Neuron (in vitro differentiated cells): ENCODE data around the gene RPL28.

Source experiments
- H2AFZ ChIP-seq: one replicate; pipeline ENCODE4 v1.6.1; 2013; ENCODE audit warnings: low read depth, mild to moderate bottlenecking, inconsistent platforms, low read length, moderate library complexity
- H3K27me3 ChIP-seq: one replicate; pipeline ENCODE4 v1.6.1; 2013; ENCODE audit warnings: low read length; ENCODE audit not compliant: insufficient read depth
- H3K36me3 ChIP-seq: one replicate; pipeline ENCODE4 v1.6.1; 2013; ENCODE audit warnings: low read length; ENCODE audit not compliant: insufficient read depth
- H3K4me1 ChIP-seq: one replicate; pipeline ENCODE4 v1.6.1; 2013; ENCODE audit warnings: low read length; ENCODE audit not compliant: insufficient read depth
- H3K4me3 ChIP-seq: 2 replicates; pipeline ENCODE4 v1.5.1; 2013; ENCODE audit warnings: mild to moderate bottlenecking, low read length, moderate library complexity
- H3K9me3 ChIP-seq: one replicate; pipeline ENCODE4 v1.6.1; 2013; ENCODE audit warnings: low read length

RPL28 gene

DNA sequence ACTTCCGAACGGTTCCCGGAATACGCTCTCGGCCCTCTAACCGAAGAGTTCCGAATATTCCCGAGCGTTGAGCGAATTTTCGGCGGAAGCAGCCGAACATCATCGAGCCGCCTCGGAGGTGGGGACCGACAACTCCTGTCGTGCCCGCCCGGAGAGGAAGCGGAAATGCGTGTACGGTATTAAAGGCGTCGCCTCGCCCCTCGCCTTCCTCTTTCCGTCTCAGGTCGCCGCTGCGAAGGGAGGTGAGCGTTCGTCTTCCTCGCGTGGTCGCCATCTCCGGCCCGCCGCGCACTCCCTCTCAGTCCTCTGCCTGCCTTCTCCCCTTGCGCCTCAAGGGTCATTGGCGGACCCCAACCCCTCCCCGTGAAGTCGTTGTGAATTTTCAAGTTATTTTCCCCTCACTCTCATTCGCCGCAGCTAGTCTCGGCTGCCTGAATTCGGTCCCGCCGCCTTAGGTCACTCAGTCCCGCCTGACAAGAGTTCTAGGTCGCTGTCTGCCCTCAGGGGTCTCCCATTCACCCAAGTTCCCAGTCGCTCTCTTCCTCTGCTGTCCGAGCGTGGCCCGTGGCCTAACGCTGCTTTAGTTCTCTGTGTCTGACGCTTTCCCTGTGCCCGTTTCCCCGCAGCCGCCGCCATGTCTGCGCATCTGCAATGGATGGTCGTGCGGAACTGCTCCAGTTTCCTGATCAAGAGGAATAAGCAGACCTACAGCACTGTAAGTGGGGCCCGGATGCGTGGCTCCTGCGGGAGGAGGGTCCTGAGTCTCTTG, at the start of gene RPL28:
Gene RPL28 (plus strand): TSS at position 209 of the 769 bp plus-strand sequence. CDS start 426 bp downstream, at position 635.
- Histone ChIP-seq H2AFZ (peak within 1 kb of the TSS; percentile 16), H3K4me3 (peak within 1 kb of the TSS; percentile 76), H3K36me3 (peaks cover 39% of the 10 kb centered on the region), H3K9me3 (no peaks in the 10 kb centered on the region), H3K27me3 (no peaks in the 10 kb centered on the region), H3K4me1 (peaks cover 29% of the 10 kb centered on the region)

DNA sequence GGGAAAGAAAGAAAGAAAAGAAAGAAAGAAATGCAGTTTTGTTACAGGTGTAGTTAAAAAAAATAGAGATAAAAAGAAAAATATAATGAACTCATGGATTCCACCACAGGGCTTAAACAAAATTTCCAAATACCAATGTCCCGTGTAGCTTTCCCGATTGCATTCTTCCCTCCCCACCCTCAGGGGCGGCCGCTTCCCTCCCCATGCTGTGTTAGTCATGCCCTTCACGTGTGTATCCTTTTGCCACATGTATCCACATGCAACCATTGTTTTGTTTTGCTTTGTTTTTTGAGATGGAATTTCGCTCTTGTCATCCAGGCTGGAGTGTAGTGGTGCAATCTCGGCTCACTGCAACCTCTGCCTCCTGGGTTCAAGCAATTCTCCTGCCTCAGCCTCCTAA, 49.6 kb upstream of the RPL28 start:
- peaks cover 2% of the 10 kb centered on the region for H3K27me3 ChIP-seq
- H3K4me3 ChIP-seq: no peak overlapping the region
- H3K9me3 ChIP-seq: no peaks in the 10 kb centered on the region
- no peak overlapping the region for H2AFZ ChIP-seq
- H3K36me3 ChIP-seq: no peaks in the 10 kb centered on the region
- peaks cover 6% of the 10 kb centered on the region for H3K4me1 ChIP-seq

DNA sequence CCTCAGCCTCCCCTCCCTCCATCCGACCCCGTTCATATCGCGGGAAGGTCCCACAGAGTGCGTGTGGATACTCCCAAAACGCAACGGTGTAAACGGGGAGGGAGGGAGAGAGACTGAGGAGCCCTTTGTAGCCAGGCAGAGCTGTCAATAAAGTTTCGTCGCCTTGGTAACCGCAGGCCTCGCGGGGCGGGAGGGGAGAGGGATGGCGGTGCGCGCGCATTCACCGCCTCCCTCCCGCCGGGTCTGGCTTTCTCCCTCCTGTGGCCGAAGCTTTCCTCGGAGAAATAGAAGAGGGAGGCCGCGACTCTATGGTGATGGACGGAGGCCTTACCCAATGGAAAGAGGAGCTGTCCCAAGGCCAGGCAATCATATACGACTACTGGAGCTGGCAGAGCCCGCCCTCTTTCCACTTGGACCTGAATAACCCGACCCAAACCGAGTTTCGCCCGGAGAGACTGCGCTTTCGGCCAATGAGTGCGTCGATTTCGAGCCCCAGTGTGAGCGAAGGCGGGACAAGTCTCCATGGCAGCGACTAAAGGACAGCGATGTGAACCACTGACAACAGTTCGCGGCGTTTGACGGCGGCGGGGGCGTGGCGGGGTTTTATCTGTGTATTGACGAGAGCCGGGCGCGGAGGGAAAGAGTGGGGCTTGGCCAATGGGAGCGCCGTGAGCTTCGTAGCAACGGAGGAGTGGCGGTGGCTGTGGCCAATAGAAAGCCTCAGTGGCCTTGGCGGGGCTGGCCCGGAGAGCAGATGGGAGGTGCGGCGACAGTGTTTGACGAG, 46.4 kb upstream of the RPL28 start, which contains the start of gene KMT5C:
Gene KMT5C (plus strand): TSS at position 772 of the 784 bp plus-strand sequence. CDS start 2,061 bp downstream, outside the sequence.
- Histone ChIP-seq H3K9me3 (no peaks in the 10 kb centered on the region), H3K36me3 (peaks cover 15% of the 10 kb centered on the region), H3K4me3 (peak within 1 kb of the TSS; percentile 57), H3K27me3 (no peaks in the 10 kb centered on the region), H3K4me1 (peaks cover 13% of the 10 kb centered on the region), H2AFZ (peak within 1 kb of the TSS; percentile 60)

DNA sequence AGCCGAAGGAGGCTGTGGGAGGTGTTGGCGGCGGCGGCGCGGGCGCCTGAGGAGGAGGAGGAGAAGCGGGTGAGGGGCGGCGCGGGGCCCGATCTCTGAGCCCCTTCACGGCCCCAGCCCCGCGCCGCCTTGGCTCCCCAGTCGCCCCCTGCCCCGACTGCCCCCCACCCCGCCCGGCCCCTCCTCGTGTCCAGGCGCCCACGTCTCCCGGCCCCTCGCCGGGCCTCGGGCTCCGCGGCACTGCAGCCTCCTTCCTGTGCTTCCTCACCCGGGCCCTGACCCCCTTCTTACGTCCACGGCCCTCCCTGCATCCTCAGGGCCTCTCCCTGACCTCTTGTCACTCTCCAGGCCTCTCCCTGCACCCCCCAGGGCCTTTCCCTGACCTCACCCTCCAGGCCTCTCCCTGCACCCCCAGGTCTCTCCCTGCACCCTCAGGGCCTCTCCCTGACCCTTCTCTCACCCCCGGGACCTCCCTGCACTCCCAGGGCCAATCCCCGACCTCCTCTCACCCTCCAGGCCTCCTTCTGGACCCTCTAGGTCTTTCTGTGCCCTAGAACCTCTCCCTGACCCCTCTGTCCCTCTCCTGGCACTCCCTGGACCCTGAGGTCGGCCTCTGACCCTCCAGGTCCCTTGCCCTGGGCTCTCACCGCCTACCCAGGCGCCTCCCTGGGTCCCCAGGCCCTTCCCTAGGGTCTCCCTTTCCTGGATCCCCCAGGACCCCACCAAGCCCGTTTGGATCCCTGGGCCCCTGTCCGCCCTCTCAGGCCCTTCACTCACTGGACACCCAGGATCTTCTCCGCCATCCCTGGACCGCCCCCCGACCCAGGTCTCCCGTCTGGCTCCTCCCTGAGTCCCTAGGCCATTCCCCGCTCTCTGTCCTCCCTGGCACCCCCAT, 45.6 kb upstream of the RPL28 start:
- H3K4me3 ChIP-seq: peak overlapping the region; percentile 57
- no peak overlapping the region for H2AFZ ChIP-seq
- H3K27me3 ChIP-seq: no peaks in the 10 kb centered on the region
- H3K9me3 ChIP-seq: no peaks in the 10 kb centered on the region
- peaks cover 18% of the 10 kb centered on the region for H3K36me3 ChIP-seq
- H3K4me1 ChIP-seq: peaks cover 13% of the 10 kb centered on the region

DNA sequence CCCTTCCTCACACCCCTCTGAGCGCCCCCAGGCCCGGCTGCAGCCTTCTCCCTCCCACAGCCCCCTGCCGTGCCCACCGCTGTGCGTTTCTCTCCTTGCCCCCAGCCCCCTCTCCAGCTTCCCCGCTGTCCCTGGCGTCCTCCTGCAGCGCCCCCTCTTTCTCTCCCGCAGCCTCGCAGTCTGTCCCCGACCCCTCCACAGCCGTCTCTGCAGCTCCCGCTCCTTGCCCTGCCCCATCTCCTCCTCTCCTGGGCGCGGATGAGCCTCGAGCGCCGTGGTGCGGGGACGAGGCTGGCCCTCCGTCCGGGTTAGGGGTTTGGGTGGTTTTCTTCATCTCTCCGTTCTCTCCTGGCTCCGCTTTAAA, 45.0 kb upstream of the RPL28 start:
- H3K4me3 ChIP-seq: peak overlapping the region; percentile 57
- H3K9me3 ChIP-seq: no peaks in the 10 kb centered on the region
- no peaks in the 10 kb centered on the region for H3K27me3 ChIP-seq
- no peak overlapping the region for H2AFZ ChIP-seq
- peaks cover 25% of the 10 kb centered on the region for H3K36me3 ChIP-seq
- peaks cover 13% of the 10 kb centered on the region for H3K4me1 ChIP-seq

DNA sequence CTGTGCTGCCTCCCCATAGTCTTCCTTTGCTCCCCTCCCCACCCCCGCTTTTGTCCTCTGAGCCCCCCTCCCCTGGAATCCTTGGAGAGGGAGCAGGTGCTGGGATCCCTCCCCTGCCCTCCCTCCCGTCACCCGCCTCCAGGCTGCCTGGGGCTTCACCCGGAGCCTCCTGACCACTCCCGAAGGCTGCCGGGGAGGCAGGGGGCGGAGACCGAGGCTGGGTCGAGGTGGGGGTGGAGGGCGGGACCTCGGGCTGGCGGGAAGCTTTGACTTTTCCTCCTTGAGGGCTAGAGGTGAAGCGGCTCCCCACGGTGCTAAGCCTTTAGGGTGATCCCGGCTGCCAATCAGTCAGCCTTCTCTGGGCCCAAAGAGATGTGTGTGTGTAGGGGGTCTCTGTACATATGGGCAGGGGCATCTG, 44.6 kb upstream of the RPL28 start:
- Histone ChIP-seq H3K36me3 (peaks cover 25% of the 10 kb centered on the region), H3K27me3 (no peaks in the 10 kb centered on the region), H3K4me1 (peaks cover 13% of the 10 kb centered on the region), H2AFZ (no peak overlapping the region), H3K4me3 (peak overlapping the region; percentile 57), H3K9me3 (no peaks in the 10 kb centered on the region)

DNA sequence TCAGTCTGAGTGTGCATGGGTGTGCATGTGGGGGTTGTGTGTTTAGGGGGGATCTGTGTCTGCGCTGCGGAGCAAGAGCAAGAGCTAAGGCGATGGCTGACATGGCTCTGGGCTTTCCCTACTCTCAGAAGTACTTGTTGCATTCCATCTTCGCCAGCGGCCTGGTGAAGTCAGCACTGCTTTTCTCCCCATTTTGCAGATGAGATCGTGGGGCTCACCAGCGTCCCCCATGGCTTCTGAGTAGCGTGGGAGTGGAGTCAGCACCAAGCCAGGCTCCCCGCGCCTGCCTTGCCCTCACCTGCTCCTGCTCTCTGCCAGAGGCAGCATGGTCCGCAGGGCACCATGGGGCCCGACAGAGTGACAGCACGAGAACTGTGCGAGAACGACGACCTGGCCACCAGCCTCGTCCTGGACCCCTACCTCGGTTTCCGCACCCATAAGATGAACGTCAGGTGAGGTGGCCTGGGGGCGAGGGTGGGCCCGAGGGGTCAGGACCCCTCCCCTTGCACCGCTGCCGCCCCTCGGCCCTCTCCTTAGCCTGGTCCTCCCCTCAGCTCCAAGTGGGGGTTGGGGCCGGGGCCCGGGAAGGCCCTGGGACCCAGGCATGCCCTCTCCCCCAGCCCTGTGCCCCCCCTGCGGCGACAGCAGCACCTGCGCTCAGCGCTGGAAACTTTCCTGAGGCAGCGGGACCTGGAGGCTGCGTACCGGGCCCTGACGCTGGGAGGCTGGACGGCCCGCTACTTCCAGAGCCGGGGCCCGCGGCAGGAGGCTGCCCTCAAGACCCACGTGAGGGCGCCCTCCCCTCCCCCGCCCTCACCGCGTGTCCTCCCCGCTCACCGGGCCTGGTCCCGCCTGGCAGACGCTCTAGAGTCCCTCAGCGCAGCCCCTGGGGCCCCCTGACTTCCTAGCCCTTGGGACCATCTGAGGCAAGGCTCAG, 43.9 kb upstream of the RPL28 start:
- H3K9me3 ChIP-seq: no peaks in the 10 kb centered on the region
- H3K27me3 ChIP-seq: no peaks in the 10 kb centered on the region
- H3K4me3 ChIP-seq: peak overlapping the region; percentile 22
- H3K4me1 ChIP-seq: peaks cover 13% of the 10 kb centered on the region
- H3K36me3 ChIP-seq: peaks cover 30% of the 10 kb centered on the region
- H2AFZ ChIP-seq: no peak overlapping the region

DNA sequence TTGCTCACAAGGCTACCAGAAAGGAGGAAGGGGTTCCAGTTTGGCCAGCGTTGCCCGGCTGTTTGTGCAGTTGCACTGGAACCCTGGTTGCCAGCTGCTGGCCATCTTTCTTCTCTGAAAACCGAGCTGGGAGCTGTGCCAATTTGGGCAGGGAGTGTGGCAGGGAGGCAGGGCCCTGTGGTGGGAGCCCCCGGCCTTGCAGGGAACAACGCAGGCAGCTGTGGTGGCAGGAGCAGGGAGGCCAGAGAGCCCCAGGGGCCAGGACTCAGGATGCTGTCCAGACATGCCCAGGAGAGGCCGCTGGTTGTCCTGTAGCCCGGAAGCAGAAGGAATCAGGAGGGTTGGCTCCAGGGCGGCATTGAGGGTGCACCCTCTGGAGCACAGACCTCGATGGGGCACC, 41.3 kb upstream of the RPL28 start:
- H3K4me1 ChIP-seq: peaks cover 13% of the 10 kb centered on the region
- H3K4me3 ChIP-seq: no peak overlapping the region
- H3K27me3 ChIP-seq: no peaks in the 10 kb centered on the region
- no peak overlapping the region for H2AFZ ChIP-seq
- H3K36me3 ChIP-seq: peaks cover 33% of the 10 kb centered on the region
- no peaks in the 10 kb centered on the region for H3K9me3 ChIP-seq

DNA sequence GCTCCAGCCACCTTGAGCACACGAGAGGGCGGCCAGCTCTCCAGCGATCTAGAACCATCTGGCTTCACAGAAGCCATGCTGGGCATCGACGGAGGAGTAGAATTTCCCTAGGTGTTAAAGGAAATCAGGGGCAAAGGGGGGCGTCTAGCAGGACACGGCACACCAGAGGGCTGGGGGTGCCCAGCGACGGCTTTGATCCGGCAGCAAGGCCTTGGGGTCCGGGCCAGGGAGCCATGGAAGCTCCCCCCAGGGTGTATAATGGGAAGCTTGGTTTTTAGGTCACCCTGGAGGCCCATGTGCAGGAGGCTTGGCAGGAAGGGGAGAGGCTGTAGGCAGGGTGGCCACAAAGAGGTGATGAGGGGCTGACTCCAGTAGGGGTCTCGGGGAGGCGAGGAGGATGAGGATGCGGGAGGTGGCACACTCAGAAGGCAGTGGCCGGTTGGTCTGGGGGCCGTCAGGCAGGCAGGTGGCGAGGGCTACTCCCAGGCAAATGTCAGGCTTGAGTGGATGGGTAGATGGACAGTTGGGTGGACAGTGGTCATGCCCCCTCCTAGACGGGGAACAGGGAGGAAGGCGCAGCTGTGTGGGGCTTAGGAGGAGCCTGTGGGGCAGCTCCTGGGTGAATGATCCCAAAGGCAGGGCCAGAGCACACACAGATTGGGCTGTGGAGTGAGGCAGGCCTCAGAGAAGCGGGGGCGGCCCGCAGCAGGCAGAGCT, 40.5 kb upstream of the RPL28 start:
- no peak overlapping the region for H3K4me3 ChIP-seq

DNA sequence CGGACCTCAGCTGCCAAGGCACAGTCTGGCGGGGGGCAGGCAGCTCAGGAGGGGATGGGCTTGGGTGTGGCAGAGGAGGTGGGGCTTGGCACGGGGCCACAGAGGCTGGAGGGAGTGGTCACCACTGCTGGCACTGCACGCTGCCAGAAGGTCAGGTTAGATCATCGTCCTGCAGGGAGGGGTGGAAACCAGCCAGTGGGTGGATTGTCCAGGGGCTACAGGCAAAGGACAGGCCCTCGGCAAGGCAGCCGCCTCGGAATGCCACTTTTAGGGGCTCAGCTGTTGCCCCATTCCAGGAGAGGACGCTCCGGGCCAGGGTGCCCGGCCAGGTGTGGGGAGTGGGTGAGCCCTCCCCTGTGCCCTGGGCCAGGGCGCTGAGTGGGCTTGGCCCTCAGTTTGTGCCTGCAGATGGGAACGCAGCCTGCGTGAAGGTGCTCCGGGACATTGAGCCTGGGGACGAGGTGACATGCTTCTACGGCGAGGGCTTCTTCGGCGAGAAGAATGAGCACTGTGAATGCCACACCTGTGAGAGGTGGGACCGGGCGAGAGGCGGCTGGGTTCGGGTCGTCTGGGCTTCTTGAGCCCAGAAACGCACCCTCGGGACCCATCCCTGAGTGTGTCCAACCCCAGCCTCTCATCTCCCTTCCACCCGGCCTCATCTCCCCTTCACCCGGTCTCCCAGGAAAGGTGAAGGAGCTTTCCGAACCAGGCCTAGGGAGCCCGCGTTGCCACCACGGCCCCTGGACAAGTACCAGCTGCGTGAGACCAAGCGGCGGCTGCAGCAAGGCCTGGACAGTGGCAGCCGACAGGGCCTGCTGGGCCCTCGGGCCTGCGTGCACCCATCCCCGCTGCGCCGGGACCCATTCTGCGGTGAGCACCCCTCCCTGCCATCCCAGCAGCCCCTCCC, 39.7 kb upstream of the RPL28 start:
- Histone ChIP-seq H3K4me1 (peaks cover 13% of the 10 kb centered on the region), H3K4me3 (no peak overlapping the region), H3K36me3 (peaks cover 33% of the 10 kb centered on the region), H3K27me3 (no peaks in the 10 kb centered on the region), H2AFZ (no peak overlapping the region), H3K9me3 (no peaks in the 10 kb centered on the region)

More for the DNA sequence above, 40.5 kb upstream of the RPL28 start:
- no peaks in the 10 kb centered on the region for H3K9me3 ChIP-seq
- peaks cover 13% of the 10 kb centered on the region for H3K4me1 ChIP-seq
- H3K27me3 ChIP-seq: no peaks in the 10 kb centered on the region
- no peak overlapping the region for H2AFZ ChIP-seq
- H3K36me3 ChIP-seq: peaks cover 33% of the 10 kb centered on the region
